SK-N-DZ (cell line): ENCODE data around the gene HPD.

Experiments used
- small RNA-seq, 2 experiments: library from RNA; depleted of rRNA; stranded (forward); fragments of <200 nt; gene quantifications; one replicate each; pipeline ENCODE3, GENCODE V24; 2014

Gene HPD

Small RNAs within 50 kb of the gene (small RNA-seq; reads per million reads assigned to genes)
- gene AC069503.3 = 0 reads per million in 2 experiments
- 0 reads per million in 2 experiments for gene RF00017
- gene RNU7-170P = 0 reads per million in 2 experiments
